ENCODE data around the gene TIFAB.

TIFAB gene

DNA sequence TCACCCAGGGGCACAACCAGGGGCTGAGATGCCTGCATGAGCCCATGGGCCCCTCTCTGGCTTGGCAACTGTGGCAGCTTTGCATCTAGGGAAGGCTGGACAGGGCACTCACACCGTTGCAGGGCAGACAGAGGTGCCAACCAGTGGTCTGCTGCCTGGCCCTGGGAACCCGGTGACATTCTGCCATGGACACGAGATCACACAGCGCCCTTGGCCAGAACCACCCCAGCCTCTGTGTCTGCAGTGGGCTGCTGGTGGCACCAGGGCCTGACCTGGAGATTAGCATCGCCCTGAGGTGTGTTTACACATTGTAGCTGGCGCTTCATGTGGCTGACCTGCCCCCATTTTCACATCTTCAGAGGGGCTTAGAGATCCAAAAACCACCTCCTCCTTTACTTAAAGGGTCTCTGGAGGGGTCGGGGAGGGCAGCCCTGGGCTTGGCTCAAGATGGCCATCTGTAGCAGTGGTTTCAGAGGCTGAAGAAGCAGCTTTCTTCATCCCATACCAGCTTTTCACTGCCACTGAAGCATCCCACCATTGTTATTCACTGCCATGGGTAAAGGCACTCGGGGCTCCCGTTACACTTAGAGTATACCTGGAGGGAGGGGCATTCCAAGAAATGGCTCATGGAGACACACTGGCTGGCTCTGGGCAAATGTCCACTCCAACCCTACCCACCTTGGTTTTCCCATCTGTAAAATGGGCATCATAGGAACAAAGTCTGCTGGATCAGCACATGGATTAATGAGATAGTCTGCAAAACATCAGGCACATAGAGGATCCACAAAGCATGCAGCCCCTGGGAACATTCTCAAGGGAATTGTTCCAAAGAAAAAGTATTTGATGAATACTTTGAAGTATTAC is 16.5 kb downstream of the TIFAB start:
- no peak for DNase-seq
- no peaks in the 10 kb centered on the region for H3K9me3 Mint-ChIP-seq
- H3K4me3 Mint-ChIP-seq: no peak overlapping the region
- H3K36me3 Mint-ChIP-seq (ENCODE audit: low read depth): no peaks in the 10 kb centered on the region
- peaks cover 23% of the 10 kb centered on the region for H3K27me3 Mint-ChIP-seq
- no peaks in the 10 kb centered on the region for H3K4me1 Mint-ChIP-seq (ENCODE audit: low read depth)
- no peak overlapping the region for H3K27ac Mint-ChIP-seq

DNA sequence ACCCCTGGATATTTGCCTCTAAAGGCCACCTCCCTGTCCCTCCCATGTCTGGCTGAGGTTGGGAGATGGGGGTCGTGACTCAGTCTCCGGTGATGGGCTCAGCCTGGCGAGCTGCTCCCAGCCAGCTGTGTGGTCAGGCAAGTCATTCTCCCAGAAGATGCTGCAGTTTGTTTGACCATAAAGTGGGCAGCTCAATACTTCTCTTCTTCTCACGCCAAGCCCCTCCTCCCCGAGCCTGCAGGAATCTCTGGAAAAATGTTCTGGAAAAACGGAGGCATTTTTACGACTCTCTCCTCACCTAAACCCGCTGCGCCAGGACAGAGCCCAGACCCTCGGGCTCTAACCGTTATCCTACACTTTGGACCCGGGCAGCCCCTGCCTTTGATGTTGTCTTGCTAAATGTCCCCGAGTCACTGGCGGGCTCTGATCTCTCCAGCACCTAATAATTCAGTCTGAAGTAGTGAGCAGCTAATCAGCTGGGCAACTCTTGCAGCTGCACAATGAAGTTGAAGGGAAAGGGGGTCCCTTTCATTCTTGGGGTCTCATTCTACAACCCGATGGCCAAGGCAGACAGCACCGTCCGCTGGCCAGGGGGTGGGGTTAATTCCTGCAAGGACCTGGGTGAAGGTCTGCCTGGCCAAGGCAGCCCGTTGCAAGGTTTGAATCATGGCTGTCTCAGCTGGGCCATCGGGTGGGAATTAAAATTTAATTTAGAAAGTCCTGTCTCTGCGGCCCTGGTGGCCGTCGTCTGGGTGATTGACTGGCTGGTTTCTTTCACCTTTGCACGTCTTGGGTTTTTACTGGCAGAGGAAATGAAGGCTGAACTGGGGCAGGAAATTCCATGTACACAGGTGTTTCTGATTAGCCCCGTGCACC is 17.3 kb downstream of the TIFAB start:
- H3K36me3 Mint-ChIP-seq (ENCODE audit: low read depth): no peaks in the 10 kb centered on the region
- H3K4me3 Mint-ChIP-seq: no peak overlapping the region
- no peak overlapping the region for H3K27ac Mint-ChIP-seq
- H3K27me3 Mint-ChIP-seq: peaks cover 23% of the 10 kb centered on the region
- H3K4me1 Mint-ChIP-seq (ENCODE audit: low read depth): no peaks in the 10 kb centered on the region
- H3K9me3 Mint-ChIP-seq: no peaks in the 10 kb centered on the region
- DNase-seq: no peak

DNA sequence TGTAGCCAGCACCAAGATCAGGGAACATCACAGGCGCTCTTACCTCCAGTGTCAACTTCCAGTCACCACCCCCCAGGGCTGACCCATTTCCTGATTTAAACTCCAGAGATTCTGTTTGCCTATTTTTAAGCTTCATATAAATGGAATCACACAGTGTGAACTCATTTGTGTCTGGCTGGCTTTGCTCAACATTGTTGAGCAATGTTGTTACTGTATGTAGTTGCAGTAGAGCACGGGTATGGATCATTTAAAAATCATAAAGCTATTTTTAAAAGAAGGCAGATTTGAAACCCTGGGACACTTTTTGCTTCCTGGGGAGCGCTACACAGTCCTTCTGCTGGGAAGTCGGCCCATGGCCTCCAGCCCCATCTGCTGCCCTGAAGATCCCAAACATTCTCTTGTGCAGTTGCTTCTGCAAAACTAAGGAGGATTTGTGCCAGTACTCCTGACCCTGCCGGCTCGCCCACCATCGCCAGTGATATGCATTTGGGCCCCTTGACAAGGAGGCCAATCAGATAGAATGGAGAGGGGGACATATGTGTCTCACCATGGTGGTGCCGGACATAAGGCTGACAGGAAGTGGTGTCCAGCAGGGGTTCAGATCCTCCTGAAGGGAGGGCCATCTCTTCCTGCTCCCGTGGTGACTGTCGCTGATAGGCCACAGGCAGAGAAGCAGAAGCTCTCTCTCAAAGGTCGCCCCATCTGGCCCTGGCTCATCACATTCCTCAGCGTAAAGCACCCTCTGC is 18.3 kb downstream of the TIFAB start:
- no peak for DNase-seq
- Mint-ChIP-seq H3K36me3 (ENCODE audit: low read depth) (no peaks in the 10 kb centered on the region), H3K9me3 (no peaks in the 10 kb centered on the region), H3K27me3 (peaks cover 23% of the 10 kb centered on the region), H3K4me3 (no peak overlapping the region), H3K27ac (no peak overlapping the region), H3K4me1 (ENCODE audit: low read depth) (no peaks in the 10 kb centered on the region)

DNA sequence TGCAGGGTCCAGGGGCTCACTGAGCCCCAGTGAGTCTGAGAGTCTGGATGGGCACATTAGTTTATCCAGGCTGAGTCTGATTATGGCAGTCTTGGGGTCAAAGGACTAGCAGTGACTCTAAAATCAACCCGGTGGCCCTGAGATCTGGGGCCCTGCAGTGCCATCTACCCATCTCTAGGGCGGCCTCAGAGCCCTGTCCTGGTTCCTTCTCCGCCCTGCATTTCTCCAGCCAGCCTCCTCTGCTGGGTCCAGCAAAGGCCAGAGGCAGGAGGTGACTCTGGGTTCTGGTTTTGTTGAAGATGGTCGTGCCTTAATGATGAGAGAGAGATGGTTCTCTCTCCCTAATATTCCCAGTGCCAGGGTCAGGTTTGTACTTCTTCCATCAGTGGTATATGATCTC is 20.0 kb downstream of the TIFAB start:
- Mint-ChIP-seq H3K27me3 (peaks cover 24% of the 10 kb centered on the region), H3K36me3 (ENCODE audit: low read depth) (no peaks in the 10 kb centered on the region), H3K4me3 (no peak overlapping the region), H3K4me1 (ENCODE audit: low read depth) (no peaks in the 10 kb centered on the region), H3K27ac (no peak overlapping the region), H3K9me3 (peaks cover 5% of the 10 kb centered on the region)
- DNase-seq: no peak

DNA sequence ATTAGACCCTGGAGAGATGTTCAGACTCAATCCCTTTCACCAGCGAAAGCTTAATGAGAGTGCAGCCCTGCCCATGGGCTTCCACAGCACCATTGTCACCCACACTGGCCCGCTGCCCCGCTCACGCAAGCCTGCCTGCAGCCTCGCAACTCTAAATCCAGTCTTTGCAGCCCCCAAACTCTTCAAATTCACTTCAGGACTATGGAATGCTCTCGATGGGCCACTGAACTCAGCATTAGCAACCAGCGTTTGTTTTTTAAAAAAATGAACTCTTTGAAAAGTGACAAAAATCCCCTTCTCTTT is 22.1 kb downstream of the TIFAB start:
- peaks cover 9% of the 10 kb centered on the region for H3K27me3 Mint-ChIP-seq
- no peaks in the 10 kb centered on the region for H3K36me3 Mint-ChIP-seq (ENCODE audit: low read depth)
- peaks cover 5% of the 10 kb centered on the region for H3K4me1 Mint-ChIP-seq (ENCODE audit: low read depth)
- DNase-seq: no peak
- peaks cover 5% of the 10 kb centered on the region for H3K9me3 Mint-ChIP-seq
- H3K4me3 Mint-ChIP-seq: no peak overlapping the region
- H3K27ac Mint-ChIP-seq: no peak overlapping the region

DNA sequence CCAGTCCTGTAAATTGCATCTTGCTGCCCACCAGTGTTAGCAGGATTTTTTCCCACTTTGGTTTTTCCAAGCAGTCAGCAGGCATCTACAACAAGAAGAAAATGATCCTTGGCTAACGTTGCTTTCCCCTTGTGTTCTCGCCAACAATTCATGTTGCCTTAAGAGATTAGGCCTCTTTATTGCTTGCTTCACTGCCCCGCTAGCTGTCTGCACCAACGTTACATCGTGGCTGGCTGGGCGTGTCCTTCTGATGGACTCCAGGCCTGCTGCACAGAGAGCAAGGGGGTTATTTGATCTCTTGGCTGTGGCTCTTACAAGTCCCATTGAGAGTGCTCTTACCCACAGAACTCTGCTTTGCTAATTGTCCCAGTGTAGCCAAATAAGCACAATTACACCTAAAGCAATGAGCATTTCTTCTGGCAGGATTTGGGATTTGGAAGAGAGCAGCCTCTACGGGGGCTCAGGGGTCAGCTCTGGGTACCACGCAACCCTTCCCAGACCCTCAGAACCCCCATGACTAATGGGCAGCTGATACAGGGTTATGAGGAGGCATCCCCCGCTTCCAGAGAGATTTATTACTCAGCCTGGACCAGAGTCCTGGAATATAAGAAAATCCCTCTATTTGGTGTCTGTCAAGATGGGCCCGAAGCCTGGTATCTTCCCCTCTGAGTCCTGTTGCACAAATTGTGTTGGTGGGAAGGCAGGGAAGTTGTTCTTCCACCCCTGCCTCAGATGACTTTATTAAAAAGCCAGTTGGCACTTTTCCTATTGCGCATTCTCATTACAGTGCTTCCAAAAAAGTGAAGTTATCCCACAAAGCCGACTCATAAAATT is 22.6 kb downstream of the TIFAB start:
- Mint-ChIP-seq H3K27me3 (peaks cover 9% of the 10 kb centered on the region), H3K27ac (no peak overlapping the region), H3K4me3 (no peak overlapping the region), H3K36me3 (ENCODE audit: low read depth) (no peaks in the 10 kb centered on the region), H3K4me1 (ENCODE audit: low read depth) (peaks cover 5% of the 10 kb centered on the region), H3K9me3 (peaks cover 5% of the 10 kb centered on the region)
- DNase-seq: no peak

DNA sequence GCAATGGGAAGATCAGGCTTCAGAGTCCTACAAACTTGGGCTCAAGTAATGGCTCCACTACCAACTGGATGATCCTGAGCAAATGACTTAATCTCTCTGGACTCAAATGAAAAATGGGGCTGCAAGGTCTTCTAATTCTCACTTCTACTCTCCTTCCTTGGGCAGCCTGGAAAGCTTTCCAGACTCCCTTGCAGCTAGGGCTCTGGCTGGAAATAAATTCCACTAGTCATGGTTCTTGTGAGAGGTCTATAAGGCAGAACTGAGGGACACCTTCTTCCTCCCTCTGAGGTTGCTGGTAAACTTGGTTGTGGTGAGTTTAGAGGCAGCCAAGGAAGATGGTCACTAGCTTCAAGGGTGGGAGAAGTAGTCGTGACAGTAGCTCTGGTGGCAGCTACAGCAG is 23.6 kb downstream of the TIFAB start:
- Mint-ChIP-seq H3K27me3 (peaks cover 13% of the 10 kb centered on the region), H3K27ac (no peak overlapping the region), H3K9me3 (peaks cover 5% of the 10 kb centered on the region), H3K4me3 (no peak overlapping the region), H3K36me3 (ENCODE audit: low read depth) (no peaks in the 10 kb centered on the region), H3K4me1 (ENCODE audit: low read depth) (peaks cover 5% of the 10 kb centered on the region)
- DNase-seq: no peak

DNA sequence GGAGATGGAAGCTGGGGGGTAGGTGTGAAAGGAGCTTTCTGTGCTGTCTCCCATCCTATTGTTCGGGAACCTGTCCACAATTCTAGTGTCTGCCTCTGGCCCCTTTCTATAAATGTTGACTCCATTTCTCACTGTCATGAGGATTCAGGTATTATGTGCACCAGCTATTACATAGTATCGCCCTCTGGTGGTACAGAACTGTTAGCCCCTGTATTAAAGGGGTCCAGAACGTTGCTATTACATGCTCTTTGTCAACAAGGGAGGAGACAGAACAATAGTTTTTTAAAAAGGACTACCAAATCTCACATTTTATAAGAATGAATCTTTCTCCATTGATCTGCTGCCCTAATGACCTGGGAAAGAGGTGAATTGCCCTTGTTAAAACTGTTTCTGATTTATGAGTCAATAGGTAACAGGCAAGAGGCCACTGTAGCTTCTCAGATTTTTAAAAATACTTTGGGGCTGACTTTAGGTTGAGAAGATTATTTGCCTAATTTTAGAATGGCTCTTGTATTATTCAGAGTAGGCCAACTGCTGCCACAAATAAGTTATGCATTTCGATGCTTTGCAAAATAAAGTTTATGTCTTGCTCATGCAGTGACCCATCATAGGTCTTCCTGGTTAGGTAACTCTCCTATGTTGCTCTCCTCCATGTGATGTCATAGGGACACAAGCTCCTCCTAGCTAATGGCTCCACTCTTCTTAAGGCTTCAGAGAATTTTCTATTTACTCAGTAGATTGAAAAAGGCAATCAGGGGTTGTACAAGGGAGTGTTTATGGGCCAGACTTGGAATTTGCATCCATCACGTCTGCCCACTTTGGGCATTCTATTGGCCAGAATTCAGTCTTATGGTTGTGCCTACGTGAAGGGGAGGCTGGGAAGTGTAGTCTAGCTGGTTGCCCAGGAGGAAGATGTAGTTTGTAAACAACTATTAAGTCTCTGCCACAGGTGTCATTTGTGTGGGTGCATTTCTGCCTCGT is 25.8 kb downstream of the TIFAB start:
- Mint-ChIP-seq H3K9me3 (peaks cover 5% of the 10 kb centered on the region), H3K36me3 (ENCODE audit: low read depth) (no peaks in the 10 kb centered on the region), H3K4me1 (ENCODE audit: low read depth) (peaks cover 5% of the 10 kb centered on the region), H3K4me3 (no peak overlapping the region), H3K27ac (no peak overlapping the region), H3K27me3 (peaks cover 23% of the 10 kb centered on the region)
- DNase-seq: no peak

DNA sequence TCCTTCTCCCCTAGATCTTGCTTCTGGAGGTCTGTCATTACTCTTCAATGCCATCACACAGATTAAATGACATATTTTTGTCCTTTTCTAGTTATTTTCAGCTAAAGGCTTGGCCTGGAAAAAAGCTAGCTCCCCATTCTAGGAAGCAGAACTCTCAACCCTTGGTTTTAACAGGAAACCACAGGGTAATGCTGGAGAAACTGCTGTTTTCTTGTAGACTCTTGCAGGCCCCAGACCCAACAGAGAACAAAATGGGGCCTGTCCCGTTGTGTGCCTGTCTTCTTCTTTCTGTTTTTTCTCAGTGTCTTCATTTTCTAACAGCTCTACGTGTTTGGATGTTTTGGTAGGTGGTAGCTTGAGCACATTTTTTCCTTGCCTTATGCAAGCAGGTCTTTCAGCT is 26.5 kb downstream of the TIFAB start:
- Mint-ChIP-seq H3K27ac (no peak overlapping the region), H3K27me3 (peaks cover 29% of the 10 kb centered on the region)

DNA sequence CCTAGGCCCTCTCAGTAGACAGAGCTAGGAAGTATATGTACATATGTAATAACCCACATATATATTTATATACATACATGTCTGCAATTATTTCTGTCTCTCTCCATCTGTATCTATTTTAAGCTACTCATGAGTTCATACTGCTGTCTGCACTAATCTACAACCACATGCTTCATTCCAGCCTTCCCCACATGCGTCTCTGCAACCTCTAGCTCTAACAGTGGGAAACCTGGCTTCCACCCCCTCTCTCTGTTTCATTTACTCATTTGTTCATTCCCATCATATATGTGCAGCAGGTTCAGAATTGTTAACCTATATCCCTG is 28.3 kb downstream of the TIFAB start:
- DNase-seq: no peak
- peaks cover 5% of the 10 kb centered on the region for H3K4me1 Mint-ChIP-seq (ENCODE audit: low read depth)
- H3K9me3 Mint-ChIP-seq: peaks cover 16% of the 10 kb centered on the region
- no peak overlapping the region for H3K4me3 Mint-ChIP-seq
- H3K27ac Mint-ChIP-seq: no peak overlapping the region
- peaks cover 41% of the 10 kb centered on the region for H3K27me3 Mint-ChIP-seq
- H3K36me3 Mint-ChIP-seq (ENCODE audit: low read depth): no peaks in the 10 kb centered on the region

More for the DNA sequence above, 26.5 kb downstream of the TIFAB start:
- DNase-seq: no peak
- Mint-ChIP-seq H3K36me3 (ENCODE audit: low read depth) (no peaks in the 10 kb centered on the region), H3K9me3 (peaks cover 5% of the 10 kb centered on the region), H3K4me3 (no peak overlapping the region), H3K4me1 (ENCODE audit: low read depth) (peaks cover 5% of the 10 kb centered on the region)

DNA sequence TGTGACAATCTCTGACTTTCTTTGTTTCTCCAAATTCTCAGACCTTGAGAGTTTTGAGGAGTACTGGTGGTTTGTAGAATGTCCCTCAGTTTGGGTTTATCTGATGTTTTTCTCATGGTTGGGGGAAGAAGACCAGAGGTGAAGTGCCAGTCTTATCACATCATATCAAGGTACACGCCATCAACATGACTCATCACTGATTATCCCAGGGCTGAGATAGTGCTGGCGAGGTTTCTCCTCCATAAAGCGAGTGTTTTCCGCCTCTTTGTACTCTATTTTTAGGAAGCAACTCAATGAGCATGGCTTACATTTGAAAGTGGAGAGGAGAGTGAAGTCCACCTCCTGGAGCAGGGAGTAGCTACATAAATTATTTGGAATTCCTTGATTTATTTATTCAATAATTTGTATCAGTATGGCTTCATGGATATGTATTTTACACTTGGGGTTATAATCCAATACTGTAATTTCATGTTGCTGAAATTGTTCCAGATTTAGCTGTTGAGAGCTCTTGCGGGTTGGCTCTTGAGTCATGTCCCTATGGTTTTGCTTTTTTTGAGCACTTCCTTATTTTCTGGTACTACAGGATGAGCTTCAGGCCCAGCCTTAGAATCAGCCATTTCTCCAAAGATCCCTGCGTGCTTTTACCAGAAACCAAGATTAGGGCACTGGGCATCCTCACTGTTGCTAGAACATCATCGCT is 28.9 kb downstream of the TIFAB start:
- Mint-ChIP-seq H3K36me3 (ENCODE audit: low read depth) (no peaks in the 10 kb centered on the region), H3K27ac (no peak overlapping the region), H3K9me3 (peaks cover 13% of the 10 kb centered on the region), H3K4me1 (ENCODE audit: low read depth) (peaks cover 5% of the 10 kb centered on the region), H3K4me3 (no peak overlapping the region), H3K27me3 (peaks cover 42% of the 10 kb centered on the region)
- DNase-seq: no peak

DNA sequence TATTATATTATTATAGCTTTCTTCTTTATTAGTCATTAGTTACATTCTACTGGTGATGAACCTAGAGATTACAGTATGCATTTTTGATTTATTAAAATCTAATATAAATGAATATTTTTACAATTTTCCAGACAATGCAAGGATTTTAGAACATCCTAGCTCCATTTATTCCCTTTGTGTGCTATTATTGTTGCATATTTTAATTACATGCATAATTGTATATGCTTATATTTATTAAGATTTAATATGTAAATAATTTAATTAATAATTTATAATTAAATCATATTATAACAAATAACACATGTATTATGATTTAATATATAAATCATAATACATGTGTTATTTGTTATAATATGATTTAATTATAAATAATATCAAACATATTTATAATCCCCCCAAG is 29.7 kb downstream of the TIFAB start:
- Mint-ChIP-seq H3K4me3 (no peak overlapping the region), H3K36me3 (ENCODE audit: low read depth) (no peaks in the 10 kb centered on the region), H3K4me1 (ENCODE audit: low read depth) (peaks cover 5% of the 10 kb centered on the region), H3K9me3 (peaks cover 11% of the 10 kb centered on the region), H3K27me3 (peaks cover 41% of the 10 kb centered on the region), H3K27ac (no peak overlapping the region)
- DNase-seq: no peak

DNA sequence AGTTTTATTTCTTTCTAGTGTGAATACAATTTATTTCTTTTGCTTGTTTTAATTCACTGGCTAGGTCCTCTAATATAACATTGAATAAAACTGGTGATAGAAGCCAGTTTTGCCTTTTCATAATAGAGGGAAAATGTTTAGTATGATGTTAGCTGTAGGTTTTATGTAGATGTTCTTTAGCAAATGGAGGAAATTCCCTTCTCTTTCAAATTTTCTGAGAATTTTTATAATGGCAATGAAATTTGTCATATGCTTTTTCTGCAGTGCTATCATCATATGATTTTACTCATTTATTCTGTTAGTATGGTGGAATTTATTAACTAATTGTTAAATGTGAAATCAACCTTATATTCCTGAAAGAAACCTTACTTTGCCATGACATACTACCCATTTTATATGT is 35.1 kb downstream of the TIFAB start:
- H3K4me3 Mint-ChIP-seq: no peak overlapping the region
- no peak overlapping the region for H3K27ac Mint-ChIP-seq
- no peaks in the 10 kb centered on the region for H3K4me1 Mint-ChIP-seq (ENCODE audit: low read depth)
- no peaks in the 10 kb centered on the region for H3K36me3 Mint-ChIP-seq (ENCODE audit: low read depth)
- H3K9me3 Mint-ChIP-seq: peaks cover 11% of the 10 kb centered on the region
- H3K27me3 Mint-ChIP-seq: peaks cover 34% of the 10 kb centered on the region
- no peak for DNase-seq
